GM19328 (cell line): ENCODE data around the gene GRAMD1A.
"Not testable (repeated sequence)": the region's sequence is repeated elsewhere in the genome, so short reads cannot be mapped to it uniquely, and the experiment has no call there.

ENCODE experiments used
- ATAC-seq: cut with Tn5 transposase; IDR thresholded peaks from one replicate; pipeline ENCODE4 v1.9.1; 2021; ENCODE audit warnings: mild to moderate bottlenecking, moderate library complexity; ENCODE audit not compliant: unreplicated experiment

The GRAMD1A gene

GRCh38 chr19:35034005-35034502, 33.9 kb downstream of the GRAMD1A start:
- no peak for ATAC-seq

GRCh38 chr19:35034588-35035382, 34.7 kb downstream of the GRAMD1A start:
- ATAC-seq: no peak

- no peak for ATAC-seq
Measured at GRCh38 chr19:35037716-35038622, 37.8 kb downstream of the GRAMD1A start.

- no peak for ATAC-seq
Measured at GRCh38 chr19:35038623-35039512, 38.7 kb downstream of the GRAMD1A start.

- ATAC-seq: no peak
Measured at GRCh38 chr19:35039881-35040825, 40.0 kb downstream of the GRAMD1A start.

- no peak for ATAC-seq
Measured at GRCh38 chr19:35040826-35041547, 40.9 kb downstream of the GRAMD1A start.

- ATAC-seq: no peak
Measured at GRCh38 chr19:35041548-35042055, 41.5 kb downstream of the GRAMD1A start, which contains the start of gene HPN. Gene HPN, plus strand, starts transcription at chr19:35041721. Its CDS starts 786 bp downstream, at chr19:35042507.

- no peak for ATAC-seq
Measured at GRCh38 chr19:35042056-35042730, 42.1 kb downstream of the GRAMD1A start.

- no peak for ATAC-seq
Measured at GRCh38 chr19:35042954-35043604, 43.0 kb downstream of the GRAMD1A start.

- ATAC-seq: no peak
Measured at GRCh38 chr19:35043906-35044305, 43.8 kb downstream of the GRAMD1A start.

- ATAC-seq: no peak
Measured at GRCh38 chr19:35044317-35045117, 44.4 kb downstream of the GRAMD1A start.

GRCh38 chr19:35045667-35046300, 45.7 kb downstream of the GRAMD1A start:
- ATAC-seq: no peak

GRCh38 chr19:35046461-35046860, 46.3 kb downstream of the GRAMD1A start:
- ATAC-seq: no peak

GRCh38 chr19:35048911-35049411, 48.8 kb downstream of the GRAMD1A start:
- no peak for ATAC-seq

- ATAC-seq: no peak
Measured at GRCh38 chr19:35049456-35049855, 49.3 kb downstream of the GRAMD1A start.

- not testable (repeated sequence) for ATAC-seq
Measured at GRCh38 chr19:35050662-35051061, 50.5 kb downstream of the GRAMD1A start.
